CD4-positive, alpha-beta T cell (primary cell): ENCODE data around the gene TRNAU1AP. TPM values are rescaled to one million over a fixed set of nuclear protein-coding genes. Genes with fewer than 3 reads are reported as not detected.
"Not testable (repeated sequence)": the region's sequence is repeated elsewhere in the genome, so short reads cannot be mapped to it uniquely, and the experiment has no call there.

ENCODE experiments used
- ATAC-seq: fragments of 200-7000 bp; cut with Tn5 transposase; one replicate; pipeline ENCODE4 v1.10.0; 2022; ENCODE audit warnings: mild to moderate bottlenecking; ENCODE audit not compliant: poor library complexity
- CTCF ChIA-PET: fragments of 350-600 bp; sonication (Branson Sonifier 250); formaldehyde crosslinking; loops from one replicate; lab custom pipeline; 2021; ENCODE audit warnings: antibody characterized with exemption, inconsistent platforms; lab: Charles Lee
- POLR2A ChIA-PET: fragments of 350-600 bp; sonication (Branson Sonifier 250); formaldehyde crosslinking; loops from one replicate; lab custom pipeline; 2021; ENCODE audit warnings: antibody characterized with exemption, inconsistent platforms; lab: Charles Lee
- DNase-seq, 14 experiments: peaks; one replicate each; pipeline ENCODE4 v3.0.0-alpha.2; 2013 to 2020; ENCODE audit warnings: mixed read lengths in 2 of 14
- H3K27ac ChIP-seq, 2 donors: one replicate each; pipeline versions ENCODE4 v1.5.1 to v1.7.0; 2013; ENCODE audit warnings: low read length in 2 of 2, low read depth in 1 of 2, mild to moderate bottlenecking in 1 of 2
- H3K27me3 ChIP-seq, 2 experiments: 1 replicate in 1 of 2; 2 replicates in 1 of 2; pipeline versions ENCODE4 v1.6.1 to v1.7.0; 2013; ENCODE audit warnings: low read length in 2 of 2, control low read depth in 1 of 2, mild to moderate bottlenecking in 1 of 2, moderate library complexity in 1 of 2; ENCODE audit not compliant: insufficient read depth in 2 of 2, control insufficient read depth in 1 of 2
- H3K36me3 ChIP-seq: one replicate; pipeline ENCODE4 v1.6.1; 2013; ENCODE audit warnings: low read length, control low read depth; ENCODE audit not compliant: insufficient read depth
- H3K4me1 ChIP-seq: one replicate; pipeline ENCODE4 v1.6.1; 2013; ENCODE audit warnings: low read length, control low read depth; ENCODE audit not compliant: insufficient read depth
- H3K4me3 ChIP-seq: one replicate; pipeline ENCODE4 v1.5.1; 2013; ENCODE audit warnings: mild to moderate bottlenecking, low read length, moderate library complexity
- H3K9me3 ChIP-seq, 2 experiments: 1 replicate in 1 of 2; 2 replicates in 1 of 2; pipeline versions ENCODE4 v1.6.1 to v1.7.0; 2013; ENCODE audit warnings: low read length in 2 of 2, mild to moderate bottlenecking in 2 of 2, control low read depth in 1 of 2, moderate library complexity in 1 of 2; ENCODE audit not compliant: control insufficient read depth in 1 of 2, insufficient read depth in 1 of 2
- H3K27ac Mint-ChIP-seq: one replicate; pipeline ENCODE4 v1.8.0; 2020; ENCODE audit warnings: mixed read lengths
- H3K27me3 Mint-ChIP-seq: one replicate; pipeline ENCODE4 v1.8.0; 2021; ENCODE audit warnings: mixed read lengths
- H3K36me3 Mint-ChIP-seq: one replicate; pipeline ENCODE4 v1.8.0; 2021; ENCODE audit warnings: low read depth, mixed read lengths
- H3K4me1 Mint-ChIP-seq: one replicate; pipeline ENCODE4 v1.8.0; 2021; ENCODE audit warnings: low read depth, mixed read lengths
- H3K4me3 Mint-ChIP-seq: one replicate; pipeline ENCODE4 v1.8.0; 2020; ENCODE audit warnings: mild to moderate bottlenecking, mixed read lengths
- H3K9me3 Mint-ChIP-seq: one replicate; pipeline ENCODE4 v1.8.0; 2020; ENCODE audit warnings: mixed read lengths
- intact Hi-C, 2 experiments: fragments of 100-400 bp; cut with DNase I in 1 of 2; cut with micrococcal nuclease in 1 of 2; formaldehyde crosslinking; loops; one replicate each; pipeline versions ENCODE4 v1.15.1 to v1.9.0; 2023 to 2025; cut with DNase I, micrococcal nuclease
- total RNA-seq, 174 experiments: library from RNA in 2 of 174; stranded (reverse) in 2 of 174; gene quantifications; one replicate each; pipeline ENCODE4 v1.2.3 and lab custom pipeline; 2021 to 2026
- TF ChIP-seq, protein P1 (sequence below): fragments of 200-600 bp; IDR thresholded peaks from one replicate; pipeline ENCODE4 v1.8.0; 2022; ENCODE audit warnings: antibody characterized with exemption, mild to moderate bottlenecking

The TRNAU1AP gene
- total RNA-seq, 2 experiments from 2014 or later: 21.4 to 24.2 TPM

DNA sequence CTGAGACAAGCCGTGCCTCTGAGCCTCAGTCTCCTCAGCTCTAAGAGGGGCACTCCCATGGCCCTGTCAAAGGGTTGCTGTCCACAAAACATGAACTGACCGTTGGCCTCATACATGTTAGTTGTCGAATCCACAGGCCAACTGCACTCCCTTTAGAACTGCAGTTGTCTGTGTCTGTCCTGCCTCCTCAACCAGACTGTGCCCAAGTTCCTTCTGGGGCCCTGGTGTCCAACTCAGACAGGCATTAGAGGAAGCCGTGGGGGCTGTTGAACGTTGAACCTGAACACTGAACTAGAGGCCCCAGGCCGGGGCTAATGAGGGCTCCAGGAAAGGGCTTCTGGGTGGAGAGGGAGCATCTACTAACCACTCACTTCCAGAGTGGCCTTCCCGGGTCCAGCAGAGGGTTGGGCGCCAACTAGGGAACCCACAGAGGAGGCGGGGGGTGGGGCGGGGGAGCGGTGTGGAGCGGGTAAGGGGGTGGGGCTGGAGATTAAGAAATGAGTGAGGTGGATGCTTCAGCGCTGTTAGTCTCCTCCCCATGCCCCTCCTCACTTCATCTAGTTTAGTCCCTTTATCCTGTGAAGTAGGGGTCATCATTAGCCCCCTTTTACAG is 38.9 kb downstream of the TRNAU1AP start, which contains the start of gene RAB42:
Gene RAB42 (plus strand): TSS at position 558 of the 613 bp plus-strand sequence. CDS start 247 bp downstream, outside the sequence.
- no peak within 1 kb of the TSS for H3K27ac ChIP-seq
- H3K4me3 Mint-ChIP-seq: peak within 1 kb of the TSS; percentile 86
- no peaks in the 10 kb centered on the region for H3K9me3 Mint-ChIP-seq
- no peak within 1 kb of the TSS for H3K27ac Mint-ChIP-seq
- H3K27me3 ChIP-seq: peaks cover 0 to 6% of the 10 kb centered on the region in 2 experiments
- H3K4me1 Mint-ChIP-seq: peaks cover 7% of the 10 kb centered on the region
- H3K4me3 ChIP-seq: peak within 1 kb of the TSS; percentile 40
- ChIA-PET CTCF (interaction anchor here (2.4 kb wide), 1 partner anchor 10 kb away, joined by 5 read pairs; no protein-coding TSS in a partner anchor), POLR2A (interaction anchor here (3.9 kb wide), 1 partner anchor 10 kb away, joined by 26 read pairs; no protein-coding TSS in a partner anchor)
- ATAC-seq: peak; percentile 75
- peak in 4 of 14 experiments; percentile 11 to 47 (median 32) for DNase-seq
- H3K36me3 Mint-ChIP-seq: no peaks in the 10 kb centered on the region
- intact Hi-C loops: no loop called here
- peaks cover 9% of the 10 kb centered on the region for H3K4me1 ChIP-seq
- no peaks in the 10 kb centered on the region for H3K9me3 ChIP-seq
- TF ChIP-seq, protein P1, sequence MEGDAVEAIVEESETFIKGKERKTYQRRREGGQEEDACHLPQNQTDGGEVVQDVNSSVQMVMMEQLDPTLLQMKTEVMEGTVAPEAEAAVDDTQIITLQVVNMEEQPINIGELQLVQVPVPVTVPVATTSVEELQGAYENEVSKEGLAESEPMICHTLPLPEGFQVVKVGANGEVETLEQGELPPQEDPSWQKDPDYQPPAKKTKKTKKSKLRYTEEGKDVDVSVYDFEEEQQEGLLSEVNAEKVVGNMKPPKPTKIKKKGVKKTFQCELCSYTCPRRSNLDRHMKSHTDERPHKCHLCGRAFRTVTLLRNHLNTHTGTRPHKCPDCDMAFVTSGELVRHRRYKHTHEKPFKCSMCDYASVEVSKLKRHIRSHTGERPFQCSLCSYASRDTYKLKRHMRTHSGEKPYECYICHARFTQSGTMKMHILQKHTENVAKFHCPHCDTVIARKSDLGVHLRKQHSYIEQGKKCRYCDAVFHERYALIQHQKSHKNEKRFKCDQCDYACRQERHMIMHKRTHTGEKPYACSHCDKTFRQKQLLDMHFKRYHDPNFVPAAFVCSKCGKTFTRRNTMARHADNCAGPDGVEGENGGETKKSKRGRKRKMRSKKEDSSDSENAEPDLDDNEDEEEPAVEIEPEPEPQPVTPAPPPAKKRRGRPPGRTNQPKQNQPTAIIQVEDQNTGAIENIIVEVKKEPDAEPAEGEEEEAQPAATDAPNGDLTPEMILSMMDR: no peak
- H3K36me3 ChIP-seq: peaks cover 4% of the 10 kb centered on the region
- peaks cover 12% of the 10 kb centered on the region for H3K27me3 Mint-ChIP-seq

DNA sequence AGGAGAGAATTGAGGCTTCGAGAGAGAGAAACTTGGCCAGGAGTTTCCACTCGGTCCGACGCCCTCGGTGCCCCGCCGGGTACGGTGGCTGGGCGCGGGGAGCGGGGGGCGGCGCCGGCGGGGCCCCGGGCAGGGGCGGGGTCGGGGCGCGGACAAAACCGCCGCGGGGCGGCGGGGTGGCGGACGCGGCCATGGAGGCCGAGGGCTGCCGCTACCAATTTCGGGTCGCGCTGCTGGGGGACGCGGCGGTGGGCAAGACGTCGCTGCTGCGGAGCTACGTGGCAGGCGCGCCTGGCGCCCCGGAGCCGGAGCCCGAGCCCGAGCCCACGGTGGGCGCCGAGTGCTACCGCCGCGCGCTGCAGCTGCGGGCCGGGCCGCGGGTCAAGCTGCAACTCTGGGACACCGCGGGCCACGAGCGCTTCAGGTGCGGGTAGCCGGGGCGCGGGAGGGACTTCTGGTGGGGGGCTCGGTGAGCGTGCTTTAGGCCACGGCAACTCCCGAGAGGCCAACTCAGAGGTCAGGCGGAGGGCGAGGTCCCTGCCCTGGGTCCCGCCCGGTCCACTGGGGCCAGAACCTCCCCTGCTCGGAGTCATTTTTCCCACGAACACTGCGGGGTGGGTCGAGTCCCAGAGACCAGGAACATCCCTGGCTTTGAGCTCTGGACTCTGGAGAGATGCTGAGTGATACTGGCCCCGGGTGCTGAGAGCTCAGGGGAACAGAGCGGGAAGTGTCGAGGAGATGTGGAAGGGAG is 39.6 kb downstream of the TRNAU1AP start:
- ATAC-seq: peak; percentile 61

GRCh38 chr1:28593988-28594356 is 41.1 kb downstream of the TRNAU1AP start:
- POLR2A ChIA-PET, H3K4me1 Mint-ChIP-seq, H3K36me3 Mint-ChIP-seq, H3K36me3 ChIP-seq, H3K9me3 ChIP-seq, H3K27me3 ChIP-seq, H3K4me1 ChIP-seq, DNase-seq, ATAC-seq, H3K4me3 ChIP-seq, intact Hi-C loops, H3K9me3 Mint-ChIP-seq, CTCF ChIA-PET, H3K27ac ChIP-seq, H3K27ac Mint-ChIP-seq: not testable (repeated sequence)
- Mint-ChIP-seq H3K4me3 (peak overlapping the region; percentile 7), H3K27me3 (peaks cover 12% of the 10 kb centered on the region)

More for the DNA sequence above, 39.6 kb downstream of the TRNAU1AP start:
- Mint-ChIP-seq H3K27ac (no peak overlapping the region), H3K36me3 (no peaks in the 10 kb centered on the region), H3K4me3 (peak overlapping the region; percentile 86), H3K27me3 (peaks cover 12% of the 10 kb centered on the region), H3K4me1 (peaks cover 7% of the 10 kb centered on the region), H3K9me3 (no peaks in the 10 kb centered on the region)
- TF ChIP-seq, protein P1: no peak
- H3K9me3 ChIP-seq: no peaks in the 10 kb centered on the region
- peaks cover 9% of the 10 kb centered on the region for H3K4me1 ChIP-seq
- DNase-seq: peak in 2 of 14 experiments; percentile 17 to 30
- ChIA-PET POLR2A (interaction anchor here (0.7 to 3.9 kb wide), 2 partner anchors 9 to 11 kb away, joined by 3 to 26 read pairs; no protein-coding TSS in a partner anchor), CTCF (no interaction called here)
- intact Hi-C loops: no loop called here
- H3K4me3 ChIP-seq: peak overlapping the region; percentile 40
- no peak overlapping the region for H3K27ac ChIP-seq
- H3K36me3 ChIP-seq: peaks cover 4% of the 10 kb centered on the region
- peaks cover 0 to 6% of the 10 kb centered on the region in 2 experiments for H3K27me3 ChIP-seq

DNA sequence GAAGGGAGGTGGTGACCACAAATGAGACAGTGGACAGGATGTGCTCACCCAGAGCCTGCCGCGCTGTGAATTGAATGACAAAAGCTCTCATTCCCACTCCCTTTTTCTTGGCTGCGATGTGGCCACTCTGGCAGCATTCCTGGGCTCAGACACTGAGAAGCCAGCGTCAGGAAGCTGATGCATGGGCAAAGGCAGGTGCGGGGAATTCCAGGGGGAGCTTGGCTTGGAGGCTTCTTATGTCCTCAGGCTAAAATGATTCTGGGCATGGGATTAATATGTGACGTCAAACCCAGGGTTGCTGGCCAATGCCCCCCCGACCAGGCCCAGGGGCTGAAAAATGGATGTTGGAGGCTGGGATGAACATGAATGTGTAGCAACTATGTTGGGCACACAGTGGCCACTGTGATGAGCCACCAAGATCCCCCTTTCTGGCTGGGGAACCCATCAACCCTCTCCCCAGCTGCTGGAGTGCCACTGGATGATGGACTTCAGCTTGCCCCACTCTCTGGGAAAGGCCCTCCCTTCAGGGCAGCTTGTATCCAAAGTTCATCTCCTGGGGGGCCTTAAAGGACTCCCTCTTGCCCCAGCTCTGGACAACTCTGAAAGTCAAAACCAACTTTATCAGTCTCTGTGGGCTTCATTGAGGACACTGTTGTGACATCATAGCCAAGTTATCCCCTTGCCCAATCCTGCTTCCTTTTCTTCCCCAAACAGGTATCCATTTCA is 42.0 kb downstream of the TRNAU1AP start:
- not testable (repeated sequence) for H3K4me3 Mint-ChIP-seq

More for the DNA sequence above, 42.0 kb downstream of the TRNAU1AP start:
- H3K27me3 Mint-ChIP-seq: peaks cover 12% of the 10 kb centered on the region
- POLR2A ChIA-PET, H3K36me3 Mint-ChIP-seq, H3K27ac ChIP-seq, ATAC-seq, intact Hi-C loops, H3K4me1 Mint-ChIP-seq, H3K4me3 ChIP-seq, H3K9me3 ChIP-seq, CTCF ChIA-PET, DNase-seq, H3K36me3 ChIP-seq, H3K27ac Mint-ChIP-seq, H3K27me3 ChIP-seq, H3K9me3 Mint-ChIP-seq: not testable (repeated sequence)
- H3K4me1 ChIP-seq: peaks cover 11% of the 10 kb centered on the region
